Prostate gland (tissue), 2 donors: ENCODE results near the gene BCLAF3.

Source experiments
- POLR2A ChIP-seq: fragments of 450-650 bp; IDR thresholded peaks from one replicate; pipeline ENCODE4 v1.6.1; 2016; ENCODE audit warnings: antibody characterized with exemption, mild to moderate bottlenecking
- POLR2AphosphoS5 ChIP-seq: sonication (generic); formaldehyde crosslinking; IDR thresholded peaks from one replicate; pipeline ENCODE4 v1.6.1; 2017; ENCODE audit warnings: antibody characterized with exemption
- TF ChIP-seq, protein P1 (sequence below), 4 experiments: fragments of 200-600 bp in 2 of 4; fragments of 450-650 bp in 2 of 4; sonication (generic) in 2 of 4; IDR thresholded peaks; 1 replicate in 3 of 4; 2 replicates in 1 of 4; pipeline ENCODE4 v1.5.1; 2016 to 2019; ENCODE audit warnings: antibody characterized with exemption in 4 of 4, mild to moderate bottlenecking in 2 of 4, moderate library complexity in 2 of 4

DNA sequence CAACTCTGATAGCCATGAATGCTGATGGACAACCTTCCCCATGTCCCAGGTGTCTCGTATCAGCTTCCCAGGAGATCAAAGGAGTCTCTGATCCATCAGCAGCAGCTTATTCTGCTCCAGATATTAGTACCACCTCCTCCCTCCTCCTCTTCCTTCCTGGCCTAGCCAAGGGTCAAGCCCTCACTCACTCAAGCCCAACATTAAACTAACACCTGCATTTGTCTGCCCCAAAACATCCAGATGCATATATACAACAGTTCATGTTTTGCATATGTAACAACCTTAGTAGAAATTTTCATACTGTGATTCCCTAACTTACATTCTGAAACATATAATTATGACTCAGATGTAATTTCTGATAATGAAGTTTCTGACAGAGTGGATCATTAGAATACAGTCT lies 29.9 kb downstream of the BCLAF3 start:
- TF ChIP-seq, protein P1, sequence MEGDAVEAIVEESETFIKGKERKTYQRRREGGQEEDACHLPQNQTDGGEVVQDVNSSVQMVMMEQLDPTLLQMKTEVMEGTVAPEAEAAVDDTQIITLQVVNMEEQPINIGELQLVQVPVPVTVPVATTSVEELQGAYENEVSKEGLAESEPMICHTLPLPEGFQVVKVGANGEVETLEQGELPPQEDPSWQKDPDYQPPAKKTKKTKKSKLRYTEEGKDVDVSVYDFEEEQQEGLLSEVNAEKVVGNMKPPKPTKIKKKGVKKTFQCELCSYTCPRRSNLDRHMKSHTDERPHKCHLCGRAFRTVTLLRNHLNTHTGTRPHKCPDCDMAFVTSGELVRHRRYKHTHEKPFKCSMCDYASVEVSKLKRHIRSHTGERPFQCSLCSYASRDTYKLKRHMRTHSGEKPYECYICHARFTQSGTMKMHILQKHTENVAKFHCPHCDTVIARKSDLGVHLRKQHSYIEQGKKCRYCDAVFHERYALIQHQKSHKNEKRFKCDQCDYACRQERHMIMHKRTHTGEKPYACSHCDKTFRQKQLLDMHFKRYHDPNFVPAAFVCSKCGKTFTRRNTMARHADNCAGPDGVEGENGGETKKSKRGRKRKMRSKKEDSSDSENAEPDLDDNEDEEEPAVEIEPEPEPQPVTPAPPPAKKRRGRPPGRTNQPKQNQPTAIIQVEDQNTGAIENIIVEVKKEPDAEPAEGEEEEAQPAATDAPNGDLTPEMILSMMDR (IDR thresholded peaks at IDR 0.05) = no peak
- no peak for TF ChIP-seq POLR2AphosphoS5
- no peak for TF ChIP-seq POLR2A
